Measurements from ENCODE around the gene TTC21A. TPM values are rescaled to one million over a fixed set of nuclear protein-coding genes. Genes with fewer than 3 reads are reported as not detected.

TTC21A gene
- total RNA-seq, 4 donors from 2014 or later: 2.6 to 9.9 (median 2.9) TPM

DNA sequence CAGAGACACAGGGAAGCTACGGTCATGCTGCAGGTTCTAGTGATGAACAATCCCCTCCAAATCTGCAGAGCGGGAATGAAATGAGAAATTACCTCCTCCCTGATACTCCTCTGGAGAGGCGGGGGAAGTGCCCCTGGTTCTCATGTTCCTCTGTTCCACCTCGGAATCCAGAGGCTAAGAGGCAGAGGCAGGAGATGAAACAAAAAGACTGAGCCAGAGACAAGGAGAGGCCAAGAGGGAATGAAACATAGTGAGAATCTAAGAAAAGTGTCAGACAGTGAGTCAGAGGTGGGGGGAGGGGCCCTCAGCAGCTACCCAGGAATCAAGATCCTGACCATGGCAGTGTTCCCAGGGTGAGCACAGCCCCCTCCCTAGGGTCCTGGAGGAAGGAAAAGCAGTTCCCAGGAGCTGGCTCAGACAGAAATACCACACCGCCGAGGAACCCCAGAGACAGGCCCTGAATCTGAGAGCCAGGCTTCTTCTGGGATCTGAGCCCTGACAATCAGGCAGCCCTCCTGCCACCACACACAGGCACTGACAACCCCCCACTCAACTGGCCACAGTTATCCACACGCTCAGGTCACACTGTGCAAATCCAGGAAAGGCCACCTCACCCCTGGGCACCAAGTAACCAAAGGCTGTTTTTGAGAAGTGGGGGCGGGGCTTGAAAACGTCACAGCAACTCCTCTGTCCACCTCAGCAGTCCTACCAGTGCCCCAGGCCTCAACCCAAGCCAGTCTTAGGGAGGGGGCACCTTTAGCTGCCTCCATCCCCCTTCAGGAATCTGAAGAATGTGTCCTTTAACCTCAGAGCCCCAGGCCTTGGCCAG is 43.5 kb downstream of the TTC21A start:
- DNase-seq (ENCODE audit: low spot score) (peak; percentile 95), ATAC-seq (ENCODE audit: low FRiP score) (peak; percentile 47)
- TF ChIP-seq CTCF (IDR thresholded peaks at IDR 0.05): no peak

DNA sequence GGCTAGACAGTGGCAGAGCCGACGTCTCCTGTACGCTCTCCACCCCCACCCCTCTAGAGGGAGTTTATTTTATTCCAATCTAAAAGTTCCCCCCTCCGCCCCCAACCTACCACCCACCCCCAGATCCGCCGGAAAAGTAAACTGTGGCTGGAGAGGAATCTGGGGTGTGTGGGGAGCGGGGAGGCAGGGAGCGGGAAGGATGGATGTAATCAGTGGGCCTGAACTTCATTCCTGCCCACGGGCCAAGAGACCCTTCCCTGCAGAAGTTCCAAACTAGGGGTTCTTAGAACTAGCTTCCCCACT is 46.4 kb downstream of the TTC21A start:
- TF ChIP-seq CTCF (IDR thresholded peaks at IDR 0.05): no peak
- ATAC-seq (ENCODE audit: low FRiP score): no peak

DNA sequence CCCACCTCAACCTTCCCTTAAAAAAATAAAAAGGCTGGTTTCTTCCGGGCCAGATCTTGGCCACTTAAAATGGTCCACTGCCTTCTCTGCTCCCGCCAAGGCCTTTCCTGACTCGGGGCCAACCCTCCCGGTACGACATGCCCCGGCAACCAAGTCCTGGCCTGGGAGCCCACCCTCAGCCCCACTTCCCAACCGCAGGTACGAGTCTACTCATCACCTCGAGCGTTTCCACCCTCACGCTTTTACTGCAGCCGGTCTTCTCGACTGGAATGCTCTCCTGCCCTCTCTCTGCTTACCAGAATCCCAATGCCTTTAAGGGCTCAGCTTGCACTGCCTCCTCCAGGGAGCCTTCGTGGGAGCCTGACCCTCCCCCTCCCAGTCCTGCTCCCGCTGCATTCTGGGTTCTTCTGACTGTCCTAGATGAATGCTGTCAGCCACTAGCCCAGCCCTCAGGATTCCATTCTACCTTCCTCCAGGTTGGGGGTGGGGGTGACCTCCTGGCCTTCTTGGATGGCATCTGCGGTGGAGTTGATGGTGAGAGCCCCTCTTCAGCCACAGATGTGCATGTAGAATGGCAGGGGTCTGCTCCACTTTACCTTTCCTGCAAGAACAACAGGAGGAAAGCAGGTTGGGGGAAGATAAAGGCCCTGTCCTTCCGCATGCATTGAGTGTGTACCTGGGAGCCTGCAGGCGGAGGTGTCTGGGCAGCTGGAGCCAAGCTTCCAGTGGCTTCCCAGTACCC is 47.0 kb downstream of the TTC21A start:
- TF ChIP-seq CTCF (IDR thresholded peaks at IDR 0.05): no peak
- ATAC-seq (ENCODE audit: low FRiP score): no peak
- DNase-seq (ENCODE audit: low spot score): no peak

More for the DNA sequence above, 46.4 kb downstream of the TTC21A start:
- no peak for DNase-seq (ENCODE audit: low spot score)

GRCh38 chr3:39156421-39156820 is 48.9 kb downstream of the TTC21A start:
- ATAC-seq (ENCODE audit: low FRiP score): no peak
- TF ChIP-seq CTCF (IDR thresholded peaks at IDR 0.05): no peak
- no peak for DNase-seq (ENCODE audit: low spot score)

- no peak for TF ChIP-seq CTCF (IDR thresholded peaks at IDR 0.05)
- no peak for DNase-seq (ENCODE audit: low spot score)
- ATAC-seq (ENCODE audit: low FRiP score): no peak
Measured at GRCh38 chr3:39157359-39157758, 49.9 kb downstream of the TTC21A start.

GRCh38 chr3:39158148-39158715 is 50.8 kb downstream of the TTC21A start:
- TF ChIP-seq CTCF (IDR thresholded peaks at IDR 0.05): no peak
- ATAC-seq (ENCODE audit: low FRiP score): no peak
- DNase-seq (ENCODE audit: low spot score): no peak
